ENCODE results near the gene EHD1. TPM values are rescaled to one million over a fixed set of nuclear protein-coding genes. Genes with fewer than 3 reads are reported as not detected.

EHD1 gene
- total RNA-seq, 1 experiment from 2014 or later: 92.8 TPM

- intact Hi-C loops (cut with micrococcal nuclease; ENCODE audit: unreplicated experiment): no loop called here
- Mint-ChIP-seq H3K36me3 (ENCODE audit: insufficient read depth, unreplicated experiment) (peaks cover 53% of the 10 kb centered on the region), H3K4me3 (ENCODE audit: low read depth, unreplicated experiment) (no peak overlapping the region), H3K9me3 (ENCODE audit: low read depth, unreplicated experiment) (no peaks in the 10 kb centered on the region), H3K4me1 (ENCODE audit: low read depth, unreplicated experiment) (peaks cover 15% of the 10 kb centered on the region), H3K27ac (ENCODE audit: unreplicated experiment) (no peak overlapping the region), H3K27me3 (ENCODE audit: unreplicated experiment) (no peaks in the 10 kb centered on the region)
- BruUV-seq (replicated peaks): no TSS peak
- CTCF ChIA-PET: interaction anchor here (0.9 kb wide), 1 partner anchor 31 kb away, joined by 3 read pairs; no protein-coding TSS in a partner anchor
- no peak for TF ChIP-seq CTCF (IDR thresholded peaks at IDR 0.05; ENCODE audit: unreplicated experiment)
- no peak for DNase-seq
These were observed 19.6 kb upstream of the EHD1 start for GRCh38 chr11:64898076-64898445.

GRCh38 chr11:64897381-64898075 is 19.1 kb upstream of the EHD1 start:
- H3K4me1 Mint-ChIP-seq (ENCODE audit: low read depth, unreplicated experiment): peaks cover 16% of the 10 kb centered on the region
- intact Hi-C loops (cut with micrococcal nuclease; ENCODE audit: unreplicated experiment): no loop called here
- no TSS peak for BruUV-seq (replicated peaks)

DNA sequence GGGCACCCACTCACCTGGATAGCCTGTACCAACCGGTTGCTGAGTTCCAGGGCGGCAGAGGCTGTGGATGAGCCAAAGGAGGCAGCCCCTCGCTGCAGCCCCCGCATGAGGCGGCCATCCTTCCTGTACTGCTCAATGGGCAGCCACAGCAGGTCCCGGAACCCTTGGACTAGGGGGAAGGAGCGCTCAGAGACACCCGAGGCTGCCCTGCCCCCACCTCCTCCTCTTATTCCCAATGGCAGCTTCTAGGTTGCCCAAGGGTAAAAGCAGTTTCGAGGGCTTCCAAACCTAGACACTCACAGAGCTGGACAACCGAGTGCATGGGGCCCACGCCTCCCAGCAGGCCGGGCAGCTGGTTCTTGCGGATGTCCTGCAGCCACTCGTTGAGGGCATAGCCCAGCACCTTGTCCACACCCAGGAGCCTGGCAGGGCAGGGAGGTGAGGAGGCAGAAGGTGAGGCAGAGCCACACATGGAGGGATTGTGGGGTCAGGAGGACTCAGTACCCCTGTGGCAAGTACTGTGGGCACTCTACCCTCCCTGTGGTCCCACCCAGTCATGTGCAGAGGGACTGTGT is 18.1 kb upstream of the EHD1 start:
- peaks cover 62% of the 10 kb centered on the region for H3K36me3 Mint-ChIP-seq (ENCODE audit: insufficient read depth, unreplicated experiment)
- TF ChIP-seq CTCF (IDR thresholded peaks at IDR 0.05; ENCODE audit: unreplicated experiment): no peak
- H3K27ac Mint-ChIP-seq (ENCODE audit: unreplicated experiment): no peak overlapping the region
- no TSS peak for BruUV-seq (replicated peaks)
- no peak overlapping the region for H3K4me3 Mint-ChIP-seq (ENCODE audit: low read depth, unreplicated experiment)
- DNase-seq: no peak
- CTCF ChIA-PET: interaction anchor here (0.6 kb wide), 1 partner anchor 48 kb away, joined by 4 read pairs; no protein-coding TSS in a partner anchor
- no peaks in the 10 kb centered on the region for H3K27me3 Mint-ChIP-seq (ENCODE audit: unreplicated experiment)
- intact Hi-C loops (cut with micrococcal nuclease; ENCODE audit: unreplicated experiment): no loop called here
- no peaks in the 10 kb centered on the region for H3K9me3 Mint-ChIP-seq (ENCODE audit: low read depth, unreplicated experiment)
- H3K4me1 Mint-ChIP-seq (ENCODE audit: low read depth, unreplicated experiment): peaks cover 26% of the 10 kb centered on the region

More at GRCh38 chr11:64897381-64898075, 19.1 kb upstream of the EHD1 start:
- Mint-ChIP-seq H3K27me3 (ENCODE audit: unreplicated experiment) (no peaks in the 10 kb centered on the region), H3K4me3 (ENCODE audit: low read depth, unreplicated experiment) (no peak overlapping the region), H3K36me3 (ENCODE audit: insufficient read depth, unreplicated experiment) (peaks cover 59% of the 10 kb centered on the region), H3K27ac (ENCODE audit: unreplicated experiment) (no peak overlapping the region), H3K9me3 (ENCODE audit: low read depth, unreplicated experiment) (no peaks in the 10 kb centered on the region)
- TF ChIP-seq CTCF (IDR thresholded peaks at IDR 0.05; ENCODE audit: unreplicated experiment): no peak
- DNase-seq: no peak
- CTCF ChIA-PET: interaction anchor here (0.9 kb wide), 1 partner anchor 31 kb away, joined by 3 read pairs; no protein-coding TSS in a partner anchor

GRCh38 chr11:64894812-64895452 is 16.5 kb upstream of the EHD1 start:
- H3K4me1 Mint-ChIP-seq (ENCODE audit: low read depth, unreplicated experiment): peaks cover 35% of the 10 kb centered on the region
- no peak overlapping the region for H3K27ac Mint-ChIP-seq (ENCODE audit: unreplicated experiment)
- peak overlapping the region; percentile 7 for H3K4me3 Mint-ChIP-seq (ENCODE audit: low read depth, unreplicated experiment)
- BruUV-seq (replicated peaks): no TSS peak
- intact Hi-C loops (cut with micrococcal nuclease; ENCODE audit: unreplicated experiment): loop anchor here (2.0 kb wide), 1 partner anchor 40 kb away; no protein-coding TSS in a partner anchor
- H3K9me3 Mint-ChIP-seq (ENCODE audit: low read depth, unreplicated experiment): no peaks in the 10 kb centered on the region
- no peaks in the 10 kb centered on the region for H3K27me3 Mint-ChIP-seq (ENCODE audit: unreplicated experiment)
- TF ChIP-seq CTCF (IDR thresholded peaks at IDR 0.05; ENCODE audit: unreplicated experiment): no peak
- peaks cover 67% of the 10 kb centered on the region for H3K36me3 Mint-ChIP-seq (ENCODE audit: insufficient read depth, unreplicated experiment)
- DNase-seq: no peak
- CTCF ChIA-PET: interaction anchor here (3.5 kb wide), 1 partner anchor 47 kb away, joined by 25 read pairs; no protein-coding TSS in a partner anchor
